HG02571 (cell line): ENCODE data around the gene INPP4B.

Experiments used
- ATAC-seq: cut with Tn5 transposase; IDR thresholded peaks from one replicate; pipeline ENCODE4 v1.9.1; 2021; ENCODE audit warnings: mild to moderate bottlenecking, moderate library complexity; ENCODE audit not compliant: unreplicated experiment

The INPP4B gene

DNA sequence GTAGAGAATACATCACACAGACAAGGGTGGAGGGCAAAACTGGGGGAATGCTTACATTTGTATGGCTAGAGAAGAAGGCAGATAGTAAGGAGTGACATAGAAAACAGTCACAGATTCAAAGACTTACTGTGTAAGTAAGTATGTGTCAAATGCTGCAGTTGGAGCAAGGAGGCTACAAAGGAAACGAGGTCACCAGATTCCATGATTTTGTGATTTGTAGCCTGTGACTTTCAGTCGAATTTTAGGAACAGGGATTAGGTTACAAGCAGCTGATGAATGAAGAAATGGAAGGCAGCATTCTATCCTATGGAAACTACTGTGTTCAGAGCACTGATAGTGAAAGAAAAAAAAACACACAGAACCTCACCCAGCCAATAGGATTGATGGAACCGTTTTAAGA lies 801.8 kb downstream of the INPP4B start:
- ATAC-seq = no peak

DNA sequence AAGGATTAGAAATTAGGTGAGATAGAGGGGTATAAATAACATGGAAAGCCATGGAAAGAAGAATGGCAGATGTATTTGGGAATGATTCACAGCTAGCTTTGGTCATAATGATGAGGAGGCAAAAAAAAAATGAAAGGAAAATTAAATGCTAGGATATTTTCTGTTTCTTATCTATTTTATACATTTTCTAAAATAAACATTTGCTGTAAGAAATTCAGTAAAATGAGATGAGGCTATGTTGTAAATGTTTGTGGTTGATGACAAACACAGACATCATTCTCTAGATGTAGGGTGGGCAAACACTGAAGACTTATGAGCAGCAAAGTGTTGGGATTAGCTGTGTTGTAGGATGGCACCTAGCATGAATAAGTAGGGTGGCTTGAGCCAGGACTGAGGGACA lies 802.6 kb downstream of the INPP4B start:
- no peak for ATAC-seq

DNA sequence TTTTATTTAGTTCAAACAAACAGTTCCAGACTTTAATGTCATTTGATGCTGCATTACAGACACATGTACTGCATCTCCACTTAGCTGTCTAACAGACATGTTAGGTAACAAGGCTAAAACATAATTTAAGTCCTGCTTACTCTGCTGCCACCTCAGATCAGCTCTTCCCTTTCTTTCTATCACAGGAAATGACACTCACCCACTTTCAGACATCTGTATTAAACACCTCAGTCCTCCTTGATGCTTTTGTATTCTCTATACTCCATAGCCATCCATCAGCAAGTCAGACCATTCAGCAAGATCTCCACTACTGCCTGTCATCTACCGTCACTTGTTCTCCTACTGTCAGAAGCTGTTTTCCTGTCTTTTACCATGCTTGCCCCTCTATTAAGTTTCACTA lies 804.3 kb downstream of the INPP4B start:
- ATAC-seq = no peak

DNA sequence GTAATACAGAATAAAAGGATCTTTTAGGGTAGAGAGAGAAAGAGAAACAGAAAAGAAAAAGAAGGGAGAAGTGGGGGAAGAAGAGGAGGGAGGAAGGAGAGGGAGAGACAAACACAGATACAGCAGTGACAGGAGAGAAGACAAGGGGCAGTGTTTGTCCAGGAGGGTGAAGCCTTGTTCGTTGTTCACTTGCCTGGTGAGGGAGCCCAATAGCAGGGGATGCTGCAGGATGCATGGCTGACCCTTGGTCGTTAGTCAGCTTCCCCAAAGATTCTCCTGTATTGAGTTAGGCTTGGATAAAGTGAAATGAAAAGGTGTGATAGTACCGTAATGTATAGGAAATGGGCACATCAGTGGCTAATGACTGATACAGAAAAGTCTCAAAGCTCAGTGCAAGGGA lies 806.1 kb downstream of the INPP4B start:
- no peak for ATAC-seq

DNA sequence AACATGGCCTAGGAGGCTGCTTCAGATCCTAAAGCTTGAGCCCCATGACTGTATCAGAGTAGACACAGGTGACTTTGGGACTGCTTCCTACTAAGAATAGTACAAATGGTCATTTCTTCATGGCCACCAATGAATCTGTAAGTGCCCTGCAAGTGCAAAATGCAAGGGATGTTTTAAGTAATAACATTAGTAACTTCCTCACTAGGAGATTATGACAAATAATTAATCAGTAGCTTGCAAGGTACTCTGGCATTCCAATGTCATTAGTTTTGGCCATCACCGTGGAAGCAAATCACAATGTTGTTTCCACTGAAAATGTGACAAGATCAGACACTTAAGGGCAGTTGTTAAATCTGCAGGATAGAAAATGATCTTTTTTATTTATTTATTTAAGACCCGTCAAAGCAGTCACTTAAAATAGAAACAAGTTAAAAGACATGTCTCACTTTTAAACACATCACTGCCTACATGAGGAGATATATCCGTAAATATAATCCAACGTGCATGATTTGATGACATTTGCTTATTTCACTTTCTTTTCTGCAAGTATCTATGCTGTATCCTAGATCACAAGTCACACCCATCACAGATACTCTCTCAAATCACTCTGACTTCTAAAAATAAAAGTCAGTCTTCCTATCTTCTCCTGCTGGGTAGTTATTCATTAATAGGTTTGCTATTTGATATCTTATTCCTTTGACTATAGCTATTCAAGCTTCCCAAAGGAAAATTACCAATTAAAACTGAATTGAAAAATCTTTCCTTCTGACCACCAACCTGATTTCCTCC lies 809.1 kb downstream of the INPP4B start:
- no peak for ATAC-seq

DNA sequence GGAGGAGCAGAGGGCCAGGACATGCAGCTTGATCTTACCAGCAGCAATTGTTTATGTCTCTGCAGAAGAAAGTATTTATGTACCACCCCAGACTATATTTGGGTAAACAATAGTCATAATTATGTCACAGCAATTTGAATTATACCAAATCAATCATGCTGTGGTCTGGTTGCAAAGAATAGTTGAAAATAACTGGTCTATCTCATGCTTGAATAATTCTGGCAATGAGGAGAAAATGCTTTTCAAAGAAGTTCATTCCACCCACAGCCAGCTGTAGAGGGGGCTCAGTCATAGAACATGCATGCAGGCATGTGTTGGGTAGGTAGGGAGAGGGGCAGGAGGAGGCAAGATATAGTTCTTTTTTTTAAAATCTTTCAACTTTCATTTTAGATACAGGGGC lies 810.5 kb downstream of the INPP4B start:
- no peak for ATAC-seq

DNA sequence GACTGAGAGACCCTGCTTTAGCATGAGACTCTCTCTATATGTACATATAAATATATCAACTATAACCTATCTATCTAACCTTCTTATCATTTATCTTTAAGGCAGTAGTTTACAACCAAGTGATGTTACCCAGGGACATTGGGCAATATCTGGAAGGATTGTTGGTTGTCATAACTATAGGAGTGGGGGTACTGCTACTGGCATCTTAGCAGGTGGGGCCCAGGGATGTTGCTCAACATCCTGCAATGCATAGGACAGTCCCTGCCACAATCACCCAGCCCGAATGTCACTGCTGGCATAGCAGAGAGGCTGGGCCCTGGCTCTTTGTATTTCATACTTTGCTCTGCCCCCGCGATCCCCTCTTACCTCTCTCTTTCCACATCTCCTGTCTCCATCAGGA lies 812.0 kb downstream of the INPP4B start:
- no peak for ATAC-seq

DNA sequence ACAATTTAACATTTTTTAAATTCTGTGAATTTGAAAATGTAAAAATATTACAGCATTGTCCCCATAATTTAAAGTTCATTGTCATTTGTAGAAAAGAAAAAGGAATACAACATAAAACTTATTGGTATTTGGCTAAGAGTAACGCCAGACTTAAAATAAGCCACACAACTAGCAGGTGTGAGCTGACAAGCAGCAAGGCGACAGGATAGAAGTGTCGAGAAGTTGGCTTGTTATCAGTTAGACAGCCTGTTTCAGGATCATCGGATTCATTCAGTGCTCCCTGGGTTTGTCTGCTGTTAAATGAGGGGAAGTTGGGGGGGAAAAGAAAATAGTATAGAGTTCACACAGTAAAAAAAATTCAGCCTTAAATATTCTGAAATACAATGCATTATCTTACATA lies 816.1 kb downstream of the INPP4B start:
- ATAC-seq = no peak

DNA sequence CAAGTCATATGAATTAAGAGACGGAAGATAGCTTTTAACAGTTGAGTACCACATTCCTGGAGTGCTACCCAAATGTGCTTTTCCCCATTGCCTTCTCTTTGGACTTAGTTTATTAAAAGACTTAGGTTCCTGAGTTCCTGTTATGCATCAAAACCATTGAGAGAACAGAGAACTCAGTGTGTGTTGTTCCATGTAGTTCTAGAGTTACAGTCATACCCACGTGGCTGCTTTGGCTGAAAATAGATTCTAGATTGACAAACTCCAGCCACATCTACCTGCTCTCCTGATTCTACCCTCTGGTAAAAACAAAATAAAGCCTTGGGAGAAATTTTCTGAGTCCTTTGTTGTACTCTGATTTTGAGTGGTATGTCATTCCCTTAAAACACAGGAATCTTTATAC lies 824.3 kb downstream of the INPP4B start:
- no peak for ATAC-seq

DNA sequence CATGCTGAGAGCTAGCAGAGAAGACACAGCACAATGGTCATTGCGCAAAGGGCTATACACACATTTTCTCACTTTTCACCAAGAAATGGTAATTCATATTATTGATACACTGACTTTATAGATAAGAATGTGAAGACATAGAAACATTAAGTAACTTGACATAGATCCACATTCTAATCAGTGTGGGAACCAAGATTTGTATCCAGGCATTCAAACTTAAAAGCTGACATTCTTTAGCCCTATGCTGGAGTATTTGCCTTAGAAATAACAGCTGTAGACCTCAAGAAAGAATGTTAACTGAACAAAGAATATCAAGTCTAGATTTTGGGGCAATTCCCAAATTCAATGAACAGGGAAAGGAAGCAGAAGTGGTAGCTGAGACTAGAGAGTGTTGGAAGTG lies 824.9 kb downstream of the INPP4B start:
- ATAC-seq = no peak

DNA sequence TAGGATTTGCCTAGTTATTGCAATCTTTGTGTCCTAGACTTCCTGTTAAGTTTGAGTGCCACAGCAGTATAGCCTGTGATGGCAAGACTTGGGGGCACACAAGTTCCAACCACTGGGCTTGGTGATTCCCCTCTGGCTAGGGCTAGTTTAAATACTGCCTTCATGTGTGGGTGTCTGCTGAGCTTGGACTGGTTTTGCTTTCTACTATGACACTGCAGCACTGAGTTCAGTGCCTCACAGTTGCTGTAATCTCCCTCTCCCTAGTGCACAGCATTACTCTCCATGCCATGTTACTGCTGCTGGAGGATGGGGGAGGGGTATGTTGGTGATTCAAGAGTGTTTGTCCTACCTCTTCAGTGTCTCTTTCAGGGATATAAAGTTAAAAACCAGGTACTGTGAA lies 830.1 kb downstream of the INPP4B start:
- ATAC-seq = no peak

DNA sequence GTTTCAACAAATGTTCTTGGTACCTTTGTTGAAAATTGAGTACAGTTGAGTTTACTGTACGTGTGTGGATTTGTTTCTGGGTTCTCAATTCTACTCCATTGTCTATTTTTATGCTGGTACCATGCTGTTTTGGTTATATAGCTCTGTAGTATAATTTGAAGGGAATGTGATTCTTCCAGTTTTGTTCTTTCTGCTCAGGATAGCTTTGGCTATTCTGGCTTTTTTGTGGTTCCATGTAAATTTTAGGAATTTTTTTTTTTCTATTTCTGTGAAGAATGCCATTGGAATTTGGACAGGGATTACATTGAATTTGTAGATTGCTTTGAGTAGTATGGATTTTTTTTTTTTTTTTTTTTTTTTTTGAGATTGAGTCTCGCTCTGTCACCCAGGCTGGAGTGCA lies 836.4 kb downstream of the INPP4B start:
- no peak for ATAC-seq

DNA sequence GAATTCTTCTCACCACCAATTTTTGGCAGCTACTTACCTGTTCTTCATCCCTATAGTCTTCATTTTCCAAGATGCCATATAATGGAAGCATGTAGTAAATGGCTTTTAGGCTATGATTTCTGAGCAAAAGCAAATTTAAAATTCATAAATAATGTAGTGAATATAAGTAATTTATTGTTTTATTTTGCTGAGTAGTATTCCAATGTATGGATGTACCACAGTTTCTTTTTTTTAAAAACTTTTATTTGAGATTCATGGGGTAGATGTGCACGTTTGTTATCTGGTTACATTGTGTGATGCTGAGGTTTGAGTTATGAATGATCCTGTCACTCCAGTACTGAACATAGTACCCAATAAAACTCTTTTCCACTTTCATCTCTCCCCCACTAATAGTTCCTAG lies 840.6 kb downstream of the INPP4B start:
- ATAC-seq = no peak

DNA sequence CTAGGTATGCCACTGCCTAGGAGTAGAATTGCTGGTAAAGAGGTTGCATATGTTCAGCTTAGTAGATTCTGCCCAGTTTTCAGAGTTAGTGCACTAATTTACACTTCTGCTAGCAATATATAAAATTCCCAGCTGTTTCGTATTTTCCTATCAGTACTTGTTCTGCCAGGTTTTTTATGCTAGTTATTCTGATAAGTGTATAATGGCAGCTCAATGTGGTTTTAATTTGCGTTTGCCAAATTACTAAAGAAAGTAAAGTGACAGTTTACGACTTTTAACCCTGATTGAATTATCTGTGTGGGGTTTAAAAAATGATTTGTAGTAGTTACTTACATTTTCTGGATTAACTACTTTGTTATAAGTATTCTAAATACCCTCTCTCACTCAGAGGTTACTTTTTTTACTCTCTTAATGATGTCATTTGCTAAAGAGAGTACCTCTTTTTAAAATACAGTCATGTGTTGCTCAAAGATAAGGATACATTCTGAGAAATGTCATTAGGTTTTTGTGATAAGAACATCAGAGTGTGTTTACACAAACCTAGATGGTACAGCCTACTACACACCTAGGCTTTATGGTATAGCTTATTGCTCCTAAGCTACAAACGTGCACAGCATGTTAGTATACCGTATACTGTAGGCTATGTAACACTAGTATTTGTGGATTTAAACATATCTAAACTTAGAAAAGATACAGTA lies 846.5 kb downstream of the INPP4B start:
- ATAC-seq = no peak

DNA sequence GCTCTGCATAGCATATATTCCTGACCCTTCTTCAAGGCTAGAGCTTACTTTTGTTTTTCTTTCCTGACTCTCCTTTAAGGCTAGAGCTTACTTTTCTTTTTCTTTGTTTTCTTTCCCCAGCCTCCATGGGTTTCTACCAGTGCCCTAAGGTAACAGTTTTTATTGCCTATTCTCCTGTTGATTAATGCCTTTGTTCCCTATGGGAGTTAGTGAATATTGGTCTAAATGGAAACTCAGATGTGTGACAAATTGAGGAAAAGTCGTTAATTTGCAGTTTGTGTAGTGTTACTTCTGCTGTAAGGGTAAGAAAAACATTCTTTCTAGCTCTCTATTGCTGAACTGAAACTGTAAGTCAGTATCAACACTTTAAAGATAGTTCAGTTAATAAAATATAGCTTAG lies 851.0 kb downstream of the INPP4B start:
- no peak for ATAC-seq

DNA sequence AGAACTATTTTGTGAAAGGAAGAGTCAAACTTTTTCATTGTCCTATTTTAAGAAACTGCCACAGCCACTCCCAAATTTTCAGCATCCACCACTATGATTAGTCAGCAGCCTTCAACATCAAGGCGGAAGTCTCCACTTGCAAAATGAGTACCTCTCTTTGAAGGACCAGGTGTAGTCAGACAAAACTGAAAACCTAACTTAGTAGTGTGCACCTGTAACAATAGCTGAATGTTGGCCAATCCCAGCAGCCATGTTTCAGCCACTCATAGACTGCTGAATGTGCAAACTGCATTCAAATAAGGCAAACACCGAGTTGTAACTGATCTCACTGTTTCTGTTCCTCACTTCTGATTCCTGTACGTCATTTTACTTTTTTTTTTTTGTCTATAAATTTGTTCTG lies 868.7 kb downstream of the INPP4B start:
- no peak for ATAC-seq
